Fibroblast of lung (primary cell): ENCODE data around the gene ADCY5.

Experiments used
- CTCF ChIP-seq, 2 donors: IDR thresholded peaks in 1 of 2; conservative IDR thresholded peaks in 1 of 2; 1 replicate in 1 of 2; 2 replicates in 1 of 2; pipeline ENCODE4 v1.5.1; 2011 to 2012; ENCODE audit warnings: low read length in 2 of 2, control low read depth in 1 of 2, inconsistent platforms in 1 of 2, low read depth in 1 of 2, mild to moderate bottlenecking in 1 of 2
- EZH2 ChIP-seq: IDR thresholded peaks from 2 replicates; pipeline ENCODE4 v1.5.1; 2012; ENCODE audit warnings: low read length, control low read depth, mild to moderate bottlenecking; ENCODE audit errors: missing control alignments

- TF ChIP-seq CTCF (conservative IDR thresholded peaks at IDR 0.05 in 1 of 2, IDR thresholded peaks at IDR 0.05 in 1 of 2; ENCODE audit: low read depth in 1 of 2, low read length in 2 of 2) (no peak), EZH2 (no peak)
These were observed 29.6 kb downstream of the ADCY5 start for GRCh38 chr3:123419181-123419849.
